ENCODE results near the gene PCBP1.
"Not testable (repeated sequence)": the region's sequence is repeated elsewhere in the genome, so short reads cannot be mapped to it uniquely, and the experiment has no call there.

Gene PCBP1

DNA sequence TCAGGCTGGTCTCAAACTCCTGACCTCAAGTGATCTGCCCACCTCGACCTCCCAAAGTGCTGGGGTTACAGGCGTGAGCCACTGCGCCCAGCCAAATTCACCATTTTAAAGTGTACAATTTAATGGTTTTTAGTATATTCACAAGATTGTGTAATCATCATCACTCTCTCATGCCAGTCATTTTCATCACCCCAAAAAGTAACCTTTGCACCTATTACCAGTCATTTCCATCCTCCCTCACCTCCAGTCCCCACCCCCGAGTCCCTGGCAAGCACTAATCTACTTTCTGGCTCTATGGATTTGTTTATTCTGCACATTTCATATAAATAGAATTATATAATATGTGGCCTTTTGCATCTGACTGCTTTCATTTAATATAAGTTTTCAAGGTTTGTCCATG, 10.8 kb downstream of the PCBP1 start:
- no peak for DNase-seq (ENCODE audit: low read depth in 2 of 2)

- DNase-seq (ENCODE audit: low read depth in 2 of 2) = no peak
Observed at GRCh38 chr2:70099270-70099669, 12.0 kb downstream of the PCBP1 start.

DNA sequence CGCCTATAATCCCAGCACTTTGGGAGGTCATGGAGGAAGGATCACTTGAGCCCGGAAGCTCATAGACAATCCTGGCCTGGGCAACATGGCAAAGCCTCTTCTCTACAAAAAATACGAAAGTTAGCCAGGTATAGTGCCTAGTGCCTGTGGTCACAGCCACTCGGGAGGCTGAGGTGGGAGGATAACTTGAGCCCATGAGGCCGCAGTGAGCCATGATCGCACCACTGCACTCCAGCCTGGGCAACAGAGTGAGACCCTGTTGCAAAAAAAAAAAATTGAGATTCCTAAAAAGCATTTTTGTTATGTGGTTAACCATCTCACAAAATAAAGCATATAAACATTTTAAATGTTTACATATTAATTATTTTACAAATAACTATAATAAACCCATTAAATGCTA, 13.9 kb downstream of the PCBP1 start:
- DNase-seq (ENCODE audit: low read depth in 2 of 2) = no peak

- DNase-seq (ENCODE audit: low read depth in 2 of 2) = not testable (repeated sequence)
Observed at GRCh38 chr2:70101686-70102085, 14.4 kb downstream of the PCBP1 start.

- DNase-seq (ENCODE audit: low read depth in 2 of 2) = not testable (repeated sequence)
Observed at GRCh38 chr2:70102323-70102905, 15.1 kb downstream of the PCBP1 start.

GRCh38 chr2:70103531-70104061, 16.3 kb downstream of the PCBP1 start:
- DNase-seq (ENCODE audit: low read depth in 2 of 2) = no peak

GRCh38 chr2:70104231-70105111, 17.2 kb downstream of the PCBP1 start:
- DNase-seq (ENCODE audit: low read depth in 2 of 2) = no peak

GRCh38 chr2:70106138-70106537, 18.9 kb downstream of the PCBP1 start:
- DNase-seq (ENCODE audit: low read depth in 2 of 2) = not testable (repeated sequence)

- not testable (repeated sequence) for DNase-seq (ENCODE audit: low read depth in 2 of 2)
Observed at GRCh38 chr2:70110397-70110796, 23.1 kb downstream of the PCBP1 start.

DNA sequence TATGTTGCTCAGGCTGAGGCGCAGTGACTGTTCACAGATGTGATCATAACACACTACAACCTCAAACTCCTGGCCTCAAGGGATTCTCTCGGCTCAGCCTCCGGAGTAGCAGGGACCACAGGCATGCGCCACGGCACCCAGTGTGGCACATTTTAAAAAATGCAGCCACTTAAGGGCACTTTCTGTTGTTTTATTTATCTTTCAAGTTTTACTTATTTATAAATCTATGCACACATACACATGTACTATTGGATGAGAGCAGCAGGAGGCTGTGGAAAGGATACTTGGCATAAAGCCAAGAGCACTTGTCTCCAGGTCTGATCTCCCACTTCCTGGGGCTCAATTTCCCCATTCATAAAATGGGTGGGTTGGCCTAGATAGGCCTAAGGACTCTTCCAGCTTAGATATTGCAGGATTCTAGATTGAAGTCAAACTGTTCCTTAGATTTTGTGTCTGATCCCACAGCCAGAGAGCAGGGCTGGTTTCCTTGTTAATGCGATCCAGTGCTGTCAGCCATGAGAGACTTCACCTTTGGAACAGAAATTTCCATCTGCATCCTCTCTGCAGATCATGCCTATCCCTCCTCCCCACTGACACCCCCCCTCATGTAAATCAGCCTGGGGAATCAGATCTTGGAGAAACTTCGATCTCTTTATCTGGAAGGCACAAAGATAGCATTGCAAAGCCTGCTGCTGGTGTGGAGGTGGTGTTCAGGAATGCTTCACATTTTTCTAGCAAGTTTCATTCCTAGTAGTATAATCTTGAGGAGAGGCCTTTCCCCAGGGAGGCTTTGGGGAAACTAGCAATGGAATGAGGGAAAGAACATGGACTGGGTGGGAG, 24.7 kb downstream of the PCBP1 start:
- no peak for DNase-seq (ENCODE audit: low read depth in 2 of 2)

DNA sequence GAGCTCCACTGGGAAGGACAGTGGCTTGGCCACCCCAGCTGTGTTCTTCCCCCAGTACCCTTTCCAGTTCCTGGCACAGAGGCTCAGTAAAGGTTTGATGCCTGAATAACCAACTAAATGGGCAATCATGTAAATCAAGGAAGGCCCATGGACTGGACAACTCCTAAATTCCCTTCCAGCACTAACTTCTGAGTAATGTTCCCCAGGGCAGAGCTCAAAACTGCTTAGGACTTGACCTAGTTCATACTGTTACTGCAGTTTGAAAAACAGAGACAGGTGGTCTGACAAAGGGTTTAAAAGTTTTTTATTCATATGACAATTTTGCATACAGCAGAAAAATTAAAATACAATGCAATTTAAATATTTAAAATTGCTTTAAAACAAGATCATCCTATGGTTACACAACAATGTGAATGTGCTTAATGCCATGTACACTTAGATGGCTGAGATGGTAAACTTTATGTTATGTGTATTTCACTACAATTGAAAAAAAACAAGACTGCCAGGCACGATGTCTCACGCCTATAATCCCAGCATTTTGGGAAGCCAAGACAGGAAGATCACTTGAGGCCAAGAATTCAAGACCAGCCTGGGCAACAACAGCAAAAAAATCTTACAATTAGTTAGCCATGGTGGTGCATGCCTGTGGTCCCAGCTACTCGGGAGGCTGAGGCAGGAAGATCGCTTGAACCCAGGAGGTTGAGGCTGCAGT, 26.2 kb downstream of the PCBP1 start:
- DNase-seq (ENCODE audit: low read depth in 2 of 2) = no peak

GRCh38 chr2:70115646-70116442, 28.6 kb downstream of the PCBP1 start:
- DNase-seq (ENCODE audit: low read depth in 2 of 2) = no peak

GRCh38 chr2:70116936-70117552, 29.8 kb downstream of the PCBP1 start:
- DNase-seq (ENCODE audit: low read depth in 2 of 2) = no peak

- no peak for DNase-seq (ENCODE audit: low read depth in 2 of 2)
Observed at GRCh38 chr2:70118798-70119454, 31.6 kb downstream of the PCBP1 start.

GRCh38 chr2:70121627-70122372, 34.5 kb downstream of the PCBP1 start:
- no peak for DNase-seq (ENCODE audit: low read depth in 2 of 2)

GRCh38 chr2:70122470-70122869, 35.2 kb downstream of the PCBP1 start:
- no peak for DNase-seq (ENCODE audit: low read depth in 2 of 2)

DNA sequence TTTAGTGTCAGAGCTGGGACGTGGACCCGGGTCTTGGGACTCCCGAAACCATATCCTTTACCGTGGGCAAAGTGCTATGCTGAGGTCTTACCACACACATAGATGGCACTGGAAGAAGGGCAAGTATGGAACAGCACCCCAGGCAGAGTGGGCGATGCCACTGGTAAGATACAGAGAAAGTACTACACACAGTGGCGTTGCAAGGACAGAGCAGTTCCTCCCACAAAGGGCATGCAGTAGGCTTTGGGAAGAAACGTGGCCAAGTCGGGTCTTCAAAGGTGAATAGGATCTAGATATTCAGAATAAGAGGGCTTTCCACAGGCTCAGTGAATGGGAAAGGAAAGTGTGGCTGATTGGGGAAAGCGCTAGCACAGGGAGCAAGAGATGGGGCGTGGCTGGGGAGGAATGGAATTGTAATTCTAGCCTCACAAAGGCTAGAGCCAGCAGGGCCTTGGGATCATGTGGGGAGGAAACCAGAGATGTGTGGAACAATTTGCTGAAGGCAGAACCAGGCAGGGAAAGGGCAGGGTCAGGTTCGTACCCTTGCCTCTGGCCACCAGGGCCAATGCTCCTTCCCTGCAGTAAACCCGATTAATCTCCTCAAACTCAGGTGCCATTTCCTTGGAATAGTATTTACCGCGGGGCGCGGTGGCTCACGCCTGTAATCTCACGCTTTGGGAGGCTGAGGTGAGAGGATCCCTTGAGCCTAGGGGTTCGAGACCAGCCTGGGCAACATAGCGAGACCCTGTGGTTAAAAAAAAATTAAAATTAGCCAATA, 36.0 kb downstream of the PCBP1 start:
- DNase-seq (ENCODE audit: low read depth in 2 of 2) = no peak

GRCh38 chr2:70123829-70124116, 36.5 kb downstream of the PCBP1 start:
- no peak for DNase-seq (ENCODE audit: low read depth in 2 of 2)

Data from stimulated activated CD4-positive, alpha-beta T cell treated with anti-CD3 and anti-CD28 coated beads, Interleukin-15, amount 100 ng/mL, for 48 hours (primary cell).